Right lobe of liver (tissue), 6 donors: ENCODE measurements around the gene BAZ1B. TPM values are rescaled to one million over a fixed set of nuclear protein-coding genes. Genes with fewer than 3 reads are reported as not detected.

Experiments
- ATAC-seq, 4 donors: fragments of 200-7000 bp; cut with Tn5 transposase; one replicate each; pipeline ENCODE4 v1.9.1; 2020; ENCODE audit warnings: mild to moderate bottlenecking in 4 of 4, moderate library complexity in 4 of 4
- DNase-seq, 3 donors: peaks; one replicate each; pipeline ENCODE4 v3.0.0-alpha.2; 2020
- H3K27ac ChIP-seq, 3 donors: fragments of 200-600 bp; one replicate each; pipeline ENCODE4 v1.8.0; 2022
- H3K27me3 ChIP-seq, 2 donors: fragments of 200-600 bp; one replicate each; pipeline ENCODE4 v1.8.0; 2022
- H3K36me3 ChIP-seq, 4 donors: fragments of 200-600 bp; sonication (generic) in 1 of 4; one replicate each; pipeline versions ENCODE4 v1.5.1 to v1.8.0; 2017 to 2022; ENCODE audit warnings: control low read depth in 1 of 4
- H3K4me1 ChIP-seq, 4 donors: fragments of 200-600 bp; sonication (generic) in 1 of 4; one replicate each; pipeline versions ENCODE4 v1.5.1 to v1.8.0; 2017 to 2022; ENCODE audit warnings: control low read depth in 1 of 4
- H3K4me3 ChIP-seq, 3 donors: fragments of 200-600 bp; one replicate each; pipeline ENCODE4 v1.8.0; 2022
- H3K9me3 ChIP-seq, 4 donors: fragments of 200-600 bp; sonication (generic) in 1 of 4; one replicate each; pipeline versions ENCODE4 v1.5.1 to v1.8.0; 2017 to 2022; ENCODE audit warnings: control low read depth in 1 of 4
- POLR2A ChIP-seq: fragments of 450-650 bp; IDR thresholded peaks from one replicate; pipeline ENCODE4 v1.6.1; 2017; ENCODE audit warnings: antibody characterized with exemption, mild to moderate bottlenecking
- WGBS: methylation state at CpG from one replicate; pipeline ENCODE4 v1.1.6; 2018; ENCODE audit warnings: low coverage, low lambda C conversion rate; ENCODE audit not compliant: insufficient coverage; ENCODE audit errors: missing lambda C conversion rate; 5-methylcytosine and 5-hydroxymethylcytosine counted together
- intact Hi-C, 2 donors: fragments of 100-400 bp; cut with DNase I; formaldehyde crosslinking; loops; one replicate each; pipeline versions ENCODE4 v1.11.2 to v1.14.1; 2022
- total RNA-seq, 6 experiments: library from RNA; depleted of rRNA in 2 of 6; stranded (reverse); fragments of >200 nt in 2 of 6; fragmentation: NEBNext Ultra II Directional in 3 of 6; extraction: Animal tissue kit (Norgen Biotek cat#: 25700) in 3 of 6; gene quantifications; one replicate each; pipeline versions ENCODE4 v1.1.0 to v1.2.4, GENCODE V29; 2016 to 2023
- TF ChIP-seq, protein P1 (sequence below), 4 donors: fragments of 200-600 bp in 3 of 4; fragments of 450-650 bp in 1 of 4; IDR thresholded peaks; one replicate each; pipeline versions ENCODE4 v1.5.1 to v1.8.0; 2016 to 2022; ENCODE audit warnings: antibody characterized with exemption in 4 of 4, mild to moderate bottlenecking in 2 of 4
- donor health status: DM: no; HTN: yes; CAD: no.
- donor health status: DM: no; HTN: no; CAD: no.
- donor health status: DM: no; HTN: no; CAD: no.
- donor health status: DM: no; HTN: yes; CAD: no.
- donor health status: DM: no; HTN: yes; CAD: no.

BAZ1B gene
- total RNA-seq, 6 experiments from 2014 or later: 19.3 to 26.2 (median 25.0) TPM

DNA sequence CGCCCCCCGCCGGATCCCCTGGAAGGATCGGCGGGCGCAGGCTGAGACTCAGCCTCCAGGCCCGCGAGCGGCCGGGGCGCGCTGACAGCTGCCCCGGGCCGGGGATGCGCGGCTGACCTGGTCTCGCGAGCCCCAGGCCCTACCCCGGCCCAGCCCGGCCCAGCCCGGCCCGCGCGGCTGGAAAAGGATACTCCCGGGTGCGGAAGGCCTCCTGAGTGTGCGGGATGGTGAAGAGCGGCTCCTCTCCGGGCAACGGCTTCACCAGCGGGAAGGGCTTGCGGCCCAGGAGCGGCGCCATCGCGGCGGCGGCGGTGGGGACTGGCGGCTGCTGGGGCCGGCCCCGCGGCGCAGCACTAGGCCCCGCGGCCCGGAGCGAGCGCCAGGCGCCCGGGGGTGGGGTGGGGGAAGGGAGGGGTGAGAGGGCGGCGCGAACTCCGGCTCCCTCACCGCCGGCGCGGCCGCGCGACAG is 423 bp downstream of the BAZ1B start:
- intact Hi-C loops: loop anchor here (5.0 kb wide), 1 partner anchor 36 kb away; the partner anchor contains the start of gene BCL7B (in 2 of the 2)
- H3K36me3 ChIP-seq: peaks cover 0 to 10% (median 2%) of the 10 kb centered on the region in 4 donors
- WGBS: 0% methylated on average over 22 of the region's 62 CpGs
- ATAC-seq (peak; percentile 63 to 84 (median 74)), DNase-seq (peak in 2 of 3 donors; percentile 77 to 80)
- no peaks in the 10 kb centered on the region for H3K27me3 ChIP-seq
- peak overlapping the region; percentile 84 to 87 (median 84) for H3K27ac ChIP-seq
- peak overlapping the region; percentile 88 to 96 (median 95) for H3K4me3 ChIP-seq
- peaks cover 0 to 34% (median 13%) of the 10 kb centered on the region in 4 donors for H3K4me1 ChIP-seq
- no peaks in the 10 kb centered on the region for H3K9me3 ChIP-seq
- TF ChIP-seq POLR2A: no peak
- TF ChIP-seq, protein P1, sequence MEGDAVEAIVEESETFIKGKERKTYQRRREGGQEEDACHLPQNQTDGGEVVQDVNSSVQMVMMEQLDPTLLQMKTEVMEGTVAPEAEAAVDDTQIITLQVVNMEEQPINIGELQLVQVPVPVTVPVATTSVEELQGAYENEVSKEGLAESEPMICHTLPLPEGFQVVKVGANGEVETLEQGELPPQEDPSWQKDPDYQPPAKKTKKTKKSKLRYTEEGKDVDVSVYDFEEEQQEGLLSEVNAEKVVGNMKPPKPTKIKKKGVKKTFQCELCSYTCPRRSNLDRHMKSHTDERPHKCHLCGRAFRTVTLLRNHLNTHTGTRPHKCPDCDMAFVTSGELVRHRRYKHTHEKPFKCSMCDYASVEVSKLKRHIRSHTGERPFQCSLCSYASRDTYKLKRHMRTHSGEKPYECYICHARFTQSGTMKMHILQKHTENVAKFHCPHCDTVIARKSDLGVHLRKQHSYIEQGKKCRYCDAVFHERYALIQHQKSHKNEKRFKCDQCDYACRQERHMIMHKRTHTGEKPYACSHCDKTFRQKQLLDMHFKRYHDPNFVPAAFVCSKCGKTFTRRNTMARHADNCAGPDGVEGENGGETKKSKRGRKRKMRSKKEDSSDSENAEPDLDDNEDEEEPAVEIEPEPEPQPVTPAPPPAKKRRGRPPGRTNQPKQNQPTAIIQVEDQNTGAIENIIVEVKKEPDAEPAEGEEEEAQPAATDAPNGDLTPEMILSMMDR (IDR thresholded peaks at IDR 0.05): no peak

DNA sequence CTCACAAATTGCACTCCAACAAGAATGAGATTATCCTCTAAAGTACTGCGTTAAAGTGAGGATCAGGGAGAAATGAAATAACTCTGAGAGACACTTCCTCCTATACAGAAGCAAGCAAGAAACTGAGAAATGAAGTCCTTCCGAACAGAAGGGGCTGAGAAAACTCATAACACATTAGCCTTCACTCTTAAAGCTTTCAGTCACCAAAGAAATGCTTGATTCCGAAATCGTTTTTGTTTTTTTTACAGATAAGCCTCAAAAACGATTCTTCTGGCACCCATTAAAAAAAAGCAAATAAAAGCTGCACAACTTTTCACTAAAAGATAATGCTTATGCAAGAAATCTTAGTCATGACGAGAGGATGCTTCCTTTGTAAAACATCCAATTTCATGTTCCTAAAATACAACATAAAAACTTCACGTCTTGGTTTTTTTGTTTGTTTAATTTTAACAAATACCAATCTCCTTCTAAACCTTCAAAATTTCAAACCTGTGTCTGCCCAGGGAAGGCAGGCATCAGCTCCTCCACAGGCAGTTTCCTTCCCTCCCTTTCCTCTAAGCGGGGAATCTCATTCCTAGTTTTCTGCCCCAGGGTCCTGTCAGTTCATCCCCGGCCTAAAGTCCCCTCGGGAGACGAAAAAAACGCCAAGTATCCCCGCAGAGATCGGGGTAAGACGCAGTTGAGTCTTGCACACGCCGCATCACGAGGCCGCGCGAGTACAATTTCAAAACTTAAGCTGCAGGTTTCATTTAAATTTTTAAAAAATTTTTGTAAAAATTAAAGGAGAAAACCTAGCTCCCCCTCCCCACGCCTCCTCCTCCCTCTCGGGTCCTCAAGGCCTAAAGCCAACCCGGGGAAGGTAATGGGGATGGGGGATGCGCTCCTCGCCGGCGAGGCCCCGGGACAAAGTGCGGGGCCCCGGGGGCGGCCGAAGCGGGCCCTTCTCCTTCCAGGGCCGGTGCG is 1.1 kb downstream of the BAZ1B start:
- no peak for DNase-seq
- H3K9me3 ChIP-seq: no peaks in the 10 kb centered on the region
- no peak for ATAC-seq
- H3K27me3 ChIP-seq: no peaks in the 10 kb centered on the region
- TF ChIP-seq, protein P1 (IDR thresholded peaks at IDR 0.05): no peak
- no peak for TF ChIP-seq POLR2A
- 1% methylated on average over 28 of the region's 36 CpGs for WGBS
- H3K4me1 ChIP-seq: peaks cover 0 to 34% (median 13%) of the 10 kb centered on the region in 4 donors
- H3K4me3 ChIP-seq: peak overlapping the region; percentile 88 to 96 (median 95)
- peak overlapping the region; percentile 84 to 87 (median 84) for H3K27ac ChIP-seq
- intact Hi-C loops: loop anchor here (5.0 kb wide), 1 partner anchor 36 kb away; the partner anchor contains the start of gene BCL7B (in 2 of the 2)
- H3K36me3 ChIP-seq: peaks cover 0 to 16% (median 6%) of the 10 kb centered on the region in 4 donors

DNA sequence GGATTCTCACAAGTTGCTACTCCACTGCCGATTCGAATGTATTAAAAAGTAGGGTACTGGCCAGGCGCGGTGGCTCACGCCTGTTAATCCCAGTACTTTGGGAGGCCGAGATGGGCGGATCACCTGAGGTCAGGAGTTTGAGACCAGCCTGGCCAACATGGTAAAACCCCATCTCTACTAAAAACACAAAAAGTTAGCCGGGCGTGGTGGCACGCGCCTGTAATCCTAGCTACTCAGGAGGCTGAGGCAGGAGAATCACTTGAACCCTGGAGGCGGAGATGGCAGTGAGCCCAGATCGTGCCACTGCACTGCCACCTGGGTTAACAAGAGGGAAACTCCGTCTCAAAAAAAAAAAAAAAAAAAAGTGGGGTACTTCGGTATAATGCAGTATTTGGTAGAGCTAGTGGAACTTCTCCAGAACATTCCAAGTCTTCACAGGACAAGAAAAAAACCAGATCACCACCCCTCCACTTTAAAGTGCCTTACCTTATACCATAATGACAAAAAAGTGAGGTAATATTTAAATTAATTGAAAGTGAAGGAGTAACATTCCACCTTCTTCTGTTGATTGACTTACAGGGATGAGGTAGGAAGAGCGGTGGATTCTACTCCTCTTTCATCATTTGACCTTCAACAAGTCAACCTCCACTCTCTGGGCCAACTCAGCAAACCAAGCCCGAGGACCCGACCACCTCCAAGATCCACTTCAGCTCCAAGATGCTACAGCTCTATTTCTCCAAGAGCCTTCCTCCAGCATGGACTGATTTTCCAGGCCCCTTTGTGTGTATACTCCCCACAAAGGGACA is 2.0 kb downstream of the BAZ1B start:
- no peaks in the 10 kb centered on the region for H3K27me3 ChIP-seq
- H3K27ac ChIP-seq: peak overlapping the region in 2 of 3 donors; percentile 84 to 87
- peak overlapping the region in 2 of 3 donors; percentile 88 to 96 for H3K4me3 ChIP-seq
- peaks cover 0 to 34% (median 13%) of the 10 kb centered on the region in 4 donors for H3K4me1 ChIP-seq
- no peaks in the 10 kb centered on the region for H3K9me3 ChIP-seq
- no peak for TF ChIP-seq POLR2A
- TF ChIP-seq, protein P1 (IDR thresholded peaks at IDR 0.05): no peak
- intact Hi-C loops: loop anchor here (5.0 kb wide), 1 partner anchor 37 kb away; the partner anchor contains the start of gene BCL7B (in 2 of the 2)
- DNase-seq (no peak), ATAC-seq (no peak)
- peaks cover 0 to 25% (median 9%) of the 10 kb centered on the region in 4 donors for H3K36me3 ChIP-seq
- WGBS: 54% methylated on average over 14 of the region's 18 CpGs

DNA sequence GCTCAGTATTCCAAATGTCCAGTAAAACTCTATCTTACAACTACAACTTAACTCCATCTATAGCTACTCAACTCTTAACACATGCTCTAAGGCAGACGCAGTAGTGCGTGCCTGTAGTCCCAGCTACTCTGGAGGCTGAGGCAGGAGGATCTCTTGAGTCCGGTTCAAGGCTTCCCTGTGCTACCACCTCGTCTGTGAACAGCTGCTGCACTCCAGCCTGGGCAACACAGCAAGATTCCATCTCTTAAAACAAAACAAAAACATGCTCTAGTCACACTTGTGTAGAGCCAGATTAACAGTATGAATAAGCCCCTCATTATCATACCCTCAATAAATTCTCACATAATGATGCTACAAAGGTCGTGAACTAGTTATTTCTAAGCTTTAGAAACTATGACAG is 3.6 kb downstream of the BAZ1B start:
- 64% methylated on average over 3 of the region's 5 CpGs for WGBS

More for the DNA sequence above, 3.6 kb downstream of the BAZ1B start:
- Histone ChIP-seq H3K27me3 (no peaks in the 10 kb centered on the region), H3K4me1 (peaks cover 0 to 34% (median 13%) of the 10 kb centered on the region in 4 donors), H3K36me3 (peaks cover 0 to 32% (median 13%) of the 10 kb centered on the region in 4 donors), H3K27ac (no peak overlapping the region), H3K4me3 (no peak overlapping the region), H3K9me3 (no peaks in the 10 kb centered on the region)
- no peak for DNase-seq
- intact Hi-C loops: no loop called here
- no peak for ATAC-seq
- TF ChIP-seq, protein P1 (IDR thresholded peaks at IDR 0.05): no peak
- no peak for TF ChIP-seq POLR2A
